K562 treated with DMSO at 1 percent for 4 hours (cell line): ENCODE data around the gene SAMD7. TPM values are rescaled to one million over a fixed set of nuclear protein-coding genes. Genes with fewer than 3 reads are reported as not detected.

ENCODE experiments used
- total RNA-seq: library from RNA; unstranded; fragments of 300-600 nt; gene quantifications from 2 replicates; pipeline ENCODE4 v1.2.3, GENCODE V29; 2022; ENCODE audit not compliant: insufficient read depth

The SAMD7 gene, protein sequence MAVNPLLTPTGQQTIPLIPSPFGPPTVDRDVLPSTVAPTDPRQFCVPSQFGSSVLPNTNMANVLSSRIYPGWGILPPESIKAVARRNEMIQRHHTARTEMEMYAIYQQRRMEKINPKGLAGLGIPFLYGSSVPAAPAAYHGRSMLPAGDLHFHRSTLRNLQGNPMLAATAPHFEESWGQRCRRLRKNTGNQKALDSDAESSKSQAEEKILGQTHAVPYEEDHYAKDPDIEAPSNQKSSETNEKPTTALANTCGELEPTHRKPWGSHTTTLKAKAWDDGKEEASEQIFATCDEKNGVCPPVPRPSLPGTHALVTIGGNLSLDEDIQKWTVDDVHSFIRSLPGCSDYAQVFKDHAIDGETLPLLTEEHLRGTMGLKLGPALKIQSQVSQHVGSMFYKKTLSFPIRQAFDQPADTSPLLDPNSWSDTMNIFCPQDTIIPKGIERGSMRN
- total RNA-seq = not detected in 2 replicates

GRCh38 chr3:169911272-169911671, at the start of gene SAMD7:
Gene SAMD7 (plus strand): TSS chr3:169911572. CDS start chr3:169919499, 7,927 bp downstream.

GRCh38 chr3:169869484-169870220, 41.7 kb upstream of the SAMD7 start, which contains the start of gene LRRC31:
Gene LRRC31 (minus strand): TSS chr3:169869935. CDS start chr3:169869807, 128 bp downstream.

GRCh38 chr3:169966428-169966950, 55.1 kb downstream of the SAMD7 start, which contains the start of gene SEC62:
Gene SEC62 (plus strand): TSS chr3:169966807. CDS start chr3:169966823, 16 bp downstream.

Other genes with a start within 250 kb of the SAMD7 start
- 2.4 and 5.5 TPM in 2 replicates for gene MECOM, start 247.9 kb upstream of the SAMD7 start, total RNA-seq
- not detected in 2 replicates for gene TERC, start 146.5 kb upstream of the SAMD7 start, total RNA-seq
- gene ACTRT3, start 142.0 kb upstream of the SAMD7 start, total RNA-seq = not detected in 2 replicates
- 8.5 and 10.2 TPM in 2 replicates for gene MYNN, start 138.2 kb upstream of the SAMD7 start, total RNA-seq
- gene LRRIQ4, start 98.7 kb upstream of the SAMD7 start, total RNA-seq = not detected in 2 replicates
- gene LRRC34, start 98.7 kb upstream of the SAMD7 start, total RNA-seq = not detected in 2 replicates
- gene LRRC31, start 41.6 kb upstream of the SAMD7 start, total RNA-seq = not detected in 2 replicates
- gene SEC62, start 55.2 kb downstream of the SAMD7 start, total RNA-seq = 36.3 and 39.7 TPM in 2 replicates
- gene GPR160, start 126.4 kb downstream of the SAMD7 start, total RNA-seq = 4.7 and 5.5 TPM in 2 replicates